Activated CD4-positive, CD25-positive, alpha-beta regulatory T cell treated with anti-CD3 and anti-CD28 coated beads, Interleukin-2, amount 50 U/mL, for 16 hours (primary cell): ENCODE data around the gene CANX.
A peak's percentile ranks its signal among the peaks of the same experiment; 100 is the strongest.
"Not testable (repeated sequence)": the region's sequence is repeated elsewhere in the genome, so short reads cannot be mapped to it uniquely, and the experiment has no call there.

Source experiments
- DNase-seq: peaks from one replicate; pipeline ENCODE4 v3.0.0-alpha.2; 2020; ENCODE audit warnings: low read depth, low spot score

Gene CANX

DNA sequence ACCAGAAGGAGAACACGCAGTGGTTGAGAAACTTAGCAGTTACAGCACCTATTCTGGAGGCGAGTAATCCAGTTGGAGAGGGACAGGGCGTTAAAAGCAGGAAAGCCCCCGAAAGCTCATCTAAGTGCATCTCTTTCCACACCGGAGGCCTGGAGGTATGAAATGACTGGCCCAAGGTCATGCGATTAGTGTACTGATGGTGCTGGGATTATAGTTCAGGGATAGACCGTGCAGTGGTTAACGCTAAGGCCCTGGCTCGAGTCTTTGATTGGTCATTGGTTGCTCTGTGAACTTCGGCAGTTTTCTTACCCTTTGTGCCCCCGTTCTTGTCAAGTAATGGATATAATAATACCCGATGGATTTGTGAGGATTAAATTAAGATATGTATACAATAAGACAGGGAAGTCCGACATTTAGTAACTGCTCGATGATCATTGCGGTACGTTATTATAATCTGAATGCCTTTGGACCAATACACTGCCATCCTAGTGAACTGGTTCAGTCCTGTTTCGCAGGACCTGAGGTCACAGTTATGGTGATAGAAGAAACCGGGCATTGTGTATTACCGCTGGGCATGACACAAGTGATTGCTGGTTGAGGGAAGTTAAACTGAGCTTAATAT, 960 bp downstream of the CANX start:
- DNase-seq, result no peak

DNA sequence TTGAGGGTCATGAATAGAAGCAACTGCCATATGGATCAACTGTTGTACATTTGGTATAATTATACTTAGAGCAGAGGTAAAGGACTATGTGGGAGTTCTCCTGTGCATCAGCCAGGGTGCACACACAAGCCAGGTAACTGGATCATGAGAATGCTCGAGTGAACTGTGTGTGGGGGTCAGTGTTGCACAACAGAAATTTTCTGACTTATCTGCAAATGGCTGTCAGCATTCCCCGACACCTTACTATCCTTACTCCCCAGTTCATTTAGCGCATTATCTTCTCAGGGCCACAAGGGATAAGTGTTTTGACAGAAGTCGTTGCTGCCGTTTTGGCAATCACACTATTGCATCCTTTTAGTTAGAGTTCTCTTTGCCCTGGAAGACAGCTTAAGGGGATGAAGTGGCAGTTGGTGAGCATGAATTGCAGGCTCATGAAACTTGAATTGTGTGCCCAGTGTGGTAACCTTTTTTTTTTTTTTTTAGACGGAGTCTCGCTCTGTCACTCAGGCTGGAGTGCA, 1.7 kb downstream of the CANX start:
- DNase-seq, result no peak

DNA sequence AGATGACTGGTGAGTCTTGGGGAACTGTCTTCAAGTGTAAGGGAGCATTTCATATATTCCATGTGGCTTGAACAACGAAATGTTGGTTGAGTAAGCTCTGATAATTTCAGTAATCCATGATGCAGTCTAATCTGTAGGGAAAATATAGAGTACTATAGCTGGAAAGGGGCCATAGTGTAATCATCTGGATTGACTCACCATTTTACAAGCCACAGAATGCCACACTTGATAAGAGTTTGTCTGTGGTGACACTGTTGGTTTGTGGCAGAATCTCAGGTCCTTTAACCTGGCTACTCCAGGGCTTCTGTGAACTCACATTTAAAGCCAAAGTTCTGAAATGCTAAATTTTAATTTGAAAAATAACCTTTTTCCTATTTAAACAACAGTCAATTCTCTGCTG, 17.5 kb downstream of the CANX start:
- DNase-seq, result no peak

DNA sequence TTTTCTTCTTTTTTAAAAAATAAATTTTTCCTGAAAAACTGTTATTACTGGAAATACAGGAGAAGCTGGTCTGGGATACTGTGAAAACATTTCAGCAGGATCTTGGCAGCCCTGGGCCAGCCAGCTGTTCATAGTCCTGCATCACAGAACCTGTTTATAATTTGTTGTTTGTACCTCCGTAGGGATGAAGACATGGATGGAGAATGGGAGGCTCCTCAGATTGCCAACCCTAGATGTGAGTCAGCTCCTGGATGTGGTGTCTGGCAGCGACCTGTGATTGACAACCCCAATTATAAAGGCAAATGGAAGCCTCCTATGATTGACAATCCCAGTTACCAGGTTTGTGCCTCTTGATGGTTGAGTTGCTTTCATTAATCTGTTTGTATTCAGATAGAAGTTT, 21.5 kb downstream of the CANX start:
- no peak for DNase-seq

- DNase-seq, result no peak
Observed at GRCh38 chr5:179724163-179724562, 25.4 kb downstream of the CANX start.

- DNase-seq, result no peak
Observed at GRCh38 chr5:179727106-179727505, 28.3 kb downstream of the CANX start.

GRCh38 chr5:179729303-179729702, 30.5 kb downstream of the CANX start:
- no peak for DNase-seq

DNA sequence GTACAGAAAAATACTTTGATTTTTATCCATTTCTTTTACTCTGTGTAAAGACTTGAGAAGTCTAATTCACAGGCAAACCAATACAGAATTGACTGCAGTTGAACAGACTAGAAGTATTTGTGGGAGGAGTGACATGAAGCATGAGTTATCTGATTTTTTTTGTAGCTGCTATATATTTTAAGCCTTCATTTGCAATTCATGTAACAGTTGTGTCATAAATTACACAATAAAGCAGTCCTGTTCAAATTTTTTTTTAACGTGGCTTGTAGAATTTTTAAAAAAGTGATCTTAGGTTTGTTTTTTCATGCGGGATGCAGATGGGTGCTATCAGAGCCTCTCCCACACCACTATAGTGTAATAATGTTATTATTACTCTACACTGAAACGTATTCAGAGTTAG, 31.0 kb downstream of the CANX start:
- no peak for DNase-seq

DNA sequence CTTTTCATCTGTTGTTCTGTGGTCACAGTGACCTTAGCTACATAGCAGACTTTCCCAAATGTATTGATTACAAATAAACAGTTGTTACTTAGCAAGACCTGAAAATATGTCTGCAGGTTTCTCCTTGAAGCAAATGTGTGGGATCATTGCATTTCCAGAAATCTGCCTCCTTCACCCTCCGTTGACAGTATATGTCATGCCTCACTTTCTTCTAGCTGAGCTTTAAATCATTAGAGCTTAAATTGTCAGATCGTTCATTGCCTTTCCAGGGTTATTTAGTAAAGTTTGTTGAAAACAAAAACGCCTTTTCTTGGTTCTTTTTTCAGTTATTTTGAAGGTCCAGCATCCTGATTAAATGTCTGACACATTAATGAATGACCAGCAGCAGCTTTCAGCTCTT, 31.6 kb downstream of the CANX start:
- DNase-seq, result no peak

DNA sequence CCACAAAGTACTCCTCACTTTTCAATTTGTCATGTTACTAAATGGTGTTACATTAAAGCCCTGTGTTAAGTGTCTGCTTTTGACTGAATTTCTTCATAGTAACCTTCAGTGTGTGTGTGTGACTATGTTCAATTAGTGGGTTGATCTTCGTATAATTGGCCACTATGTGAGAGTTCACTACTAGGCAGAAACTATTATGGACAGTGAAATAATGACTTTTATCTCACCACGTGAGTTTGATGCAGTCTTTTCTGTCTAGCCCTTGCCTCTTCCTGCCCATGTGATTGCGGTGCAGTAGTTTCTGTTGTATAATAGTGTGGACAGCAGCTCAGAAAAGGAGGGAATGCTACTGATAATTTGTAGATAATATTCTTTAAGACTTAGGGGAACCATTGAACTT, 32.1 kb downstream of the CANX start:
- no peak for DNase-seq

DNA sequence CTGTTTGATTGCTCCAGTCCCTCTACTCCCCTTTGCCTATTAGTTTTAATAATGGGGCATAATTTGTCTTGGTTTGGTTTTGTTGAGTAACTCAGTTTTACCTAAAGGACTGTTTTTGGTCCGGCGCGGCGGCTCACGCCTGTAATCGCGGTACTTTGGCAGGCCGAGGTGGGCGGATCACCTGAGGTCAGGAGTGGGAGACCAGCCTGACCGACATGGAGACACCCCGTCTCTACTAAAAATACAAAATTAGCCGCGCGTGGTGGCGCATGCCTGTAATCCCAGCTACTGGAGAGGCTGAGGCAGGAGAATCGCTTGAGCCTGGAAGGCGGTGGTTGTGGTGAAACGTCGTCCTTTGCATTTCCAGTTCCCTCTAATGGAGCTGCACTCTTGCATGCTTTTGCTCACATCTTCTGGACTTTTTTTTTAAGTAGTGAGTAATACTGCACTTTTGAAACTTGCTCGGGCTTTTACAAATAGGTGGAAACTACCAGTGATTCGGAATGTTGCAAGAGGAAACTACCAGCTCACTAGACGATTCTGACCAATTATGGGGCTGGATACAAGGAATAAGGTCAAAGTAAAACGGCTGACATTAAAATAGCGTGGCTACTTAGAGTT, 33.1 kb downstream of the CANX start:
- no peak for DNase-seq

- DNase-seq, result peak; percentile 99
Observed at GRCh38 chr5:179732412-179732917, 33.7 kb downstream of the CANX start, which contains the start of gene MAML1. Gene MAML1 (plus strand): TSS chr5:179732822. CDS start chr5:179733113, 291 bp downstream.

- peak; percentile 1 for DNase-seq
Observed at GRCh38 chr5:179732918-179733771, 34.4 kb downstream of the CANX start.

DNA sequence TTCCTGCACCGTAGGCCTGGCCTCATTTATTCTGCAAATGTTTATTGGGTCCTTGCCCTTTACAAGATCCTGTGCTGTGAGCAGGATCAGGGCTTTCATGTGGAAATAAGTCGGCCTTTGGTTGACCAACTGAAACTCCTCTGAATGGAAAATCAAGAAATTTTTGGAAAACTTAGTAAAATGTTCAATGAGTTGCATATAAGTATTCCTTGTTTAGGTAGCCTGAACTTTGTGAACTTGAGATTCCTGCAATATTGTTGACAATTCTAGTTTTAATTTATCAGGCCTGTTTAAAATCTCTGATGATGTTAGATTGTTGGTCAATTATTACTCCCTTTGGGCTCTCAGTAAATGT, 35.0 kb downstream of the CANX start:
- no peak for DNase-seq

DNA sequence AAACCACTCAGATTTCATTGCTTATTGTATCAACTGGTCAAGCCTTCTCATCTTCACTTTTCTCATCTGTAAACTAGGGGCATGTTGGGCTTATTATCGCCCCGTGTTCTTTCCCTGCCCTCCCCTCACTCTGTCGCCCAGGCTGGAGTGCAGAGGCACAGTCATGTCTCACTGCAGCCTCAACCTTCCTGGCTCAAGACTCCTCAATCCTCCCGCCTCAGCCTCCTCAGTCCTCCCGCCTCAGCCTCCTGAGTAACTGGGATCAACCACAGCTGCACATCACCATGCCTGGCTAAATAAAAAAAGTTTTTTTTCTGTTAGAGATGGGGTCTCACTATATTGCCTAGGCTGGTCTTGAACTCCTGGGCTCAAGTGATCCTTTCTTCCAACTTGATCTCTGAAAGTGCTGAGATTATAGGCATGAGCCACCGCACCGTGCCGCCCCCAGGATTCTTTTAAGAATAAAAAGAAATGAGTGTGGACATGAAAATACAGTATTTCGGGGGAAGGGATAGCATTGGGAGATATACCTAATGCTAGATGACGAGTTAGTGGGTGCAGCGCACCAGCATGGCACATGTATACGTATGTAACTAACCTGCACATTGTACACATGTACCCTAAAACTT, 35.9 kb downstream of the CANX start:
- DNase-seq, result no peak

GRCh38 chr5:179738742-179739141, 40.0 kb downstream of the CANX start:
- no peak for DNase-seq

- not testable (repeated sequence) for DNase-seq
Observed at GRCh38 chr5:179744106-179744505, 45.3 kb downstream of the CANX start.

GRCh38 chr5:179746872-179747271, 48.1 kb downstream of the CANX start:
- no peak for DNase-seq

GRCh38 chr5:179747811-179748210, 49.0 kb downstream of the CANX start:
- no peak for DNase-seq

DNA sequence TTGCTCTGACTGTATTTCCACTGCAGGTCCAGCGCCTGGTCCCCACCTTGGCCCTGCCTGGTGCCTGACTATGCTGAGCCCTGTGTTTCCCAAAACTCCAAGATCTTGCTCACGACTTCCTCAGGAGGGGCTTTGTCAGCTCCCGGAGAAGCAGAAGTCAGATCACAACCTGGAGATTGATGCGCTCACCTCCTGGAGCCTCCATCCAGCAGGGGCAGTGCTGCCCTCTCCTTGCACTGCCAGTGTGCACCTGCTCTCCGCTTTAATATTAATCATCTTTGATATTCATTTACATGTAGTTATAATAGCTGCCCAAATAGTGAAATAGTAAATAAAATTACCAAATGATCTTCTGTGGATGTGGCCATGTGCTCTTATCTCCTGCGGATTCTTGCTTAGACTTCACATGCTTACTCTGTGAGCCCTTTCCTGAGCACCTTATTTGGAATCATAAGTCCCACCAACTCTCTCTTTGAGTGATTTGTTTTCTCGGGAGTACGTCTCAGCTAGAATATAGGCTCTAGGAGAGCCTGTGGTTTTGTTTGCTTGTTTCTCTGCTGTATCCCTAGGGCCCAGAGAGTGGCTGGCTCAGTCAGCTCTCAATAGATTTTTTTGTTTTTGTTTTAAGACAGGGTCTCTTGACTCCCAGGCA, 51.2 kb downstream of the CANX start:
- DNase-seq, result no peak

DNA sequence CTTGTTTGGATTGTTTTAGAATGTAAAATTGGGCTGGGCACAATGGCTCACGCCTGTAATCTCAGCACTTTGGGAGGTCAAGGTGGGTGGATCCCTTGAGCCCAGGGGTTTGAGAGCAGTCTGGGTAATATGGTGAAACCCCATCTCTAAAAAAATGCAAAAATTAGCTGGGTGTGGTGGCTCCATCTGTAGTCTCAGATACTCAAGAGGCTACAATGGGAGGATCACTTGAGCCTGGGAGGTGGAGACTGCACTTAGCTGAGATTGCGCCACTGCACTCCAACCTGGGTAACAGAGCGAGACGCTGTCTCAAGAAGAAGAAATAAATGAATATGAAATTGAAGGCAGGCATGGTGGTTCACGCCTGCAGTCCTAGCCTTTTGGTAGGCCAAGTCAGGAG, 55.2 kb downstream of the CANX start:
- no peak for DNase-seq
